Liver (tissue), 3 donors: ENCODE measurements around the gene HCLS1.

Experiments used
- GABPA ChIP-seq, 2 donors: IDR thresholded peaks in 1 of 2; conservative IDR thresholded peaks in 1 of 2; 2 replicates each; pipeline ENCODE4 v1.6.1; 2016; ENCODE audit warnings: antibody characterized with exemption in 2 of 2, mild to moderate bottlenecking in 1 of 2, moderate library complexity in 1 of 2
- JUND ChIP-seq, 2 donors: IDR thresholded peaks; 2 replicates each; pipeline ENCODE4 v1.6.1; 2016; ENCODE audit warnings: antibody characterized with exemption in 2 of 2
- RAD21 ChIP-seq, 2 donors: IDR thresholded peaks; 2 replicates each; pipeline ENCODE4 v1.6.1; 2016; ENCODE audit warnings: antibody characterized with exemption in 2 of 2, mild to moderate bottlenecking in 2 of 2
- TAF1 ChIP-seq: conservative IDR thresholded peaks from 2 replicates; pipeline ENCODE4 v1.6.1; 2016; ENCODE audit warnings: antibody characterized with exemption, mild to moderate bottlenecking
- TF ChIP-seq, protein P1 (sequence below): fragments of 150-350 bp; IDR thresholded peaks from 2 replicates; pipeline ENCODE4 v1.5.1; 2017; ENCODE audit warnings: improper control_type of control experiment, low read depth, low read length; ENCODE audit not compliant: missing input control
- TF ChIP-seq, protein P2 (sequence below): IDR thresholded peaks from 2 replicates; pipeline ENCODE4 v1.6.1; 2016; ENCODE audit warnings: antibody characterized with exemption, mild to moderate bottlenecking
- TF ChIP-seq, protein P3 (sequence below): IDR thresholded peaks from 2 replicates; pipeline ENCODE4 v1.6.1; 2016; ENCODE audit warnings: antibody characterized with exemption
- donor health status: healthy.
- donor health status: healthy.

DNA sequence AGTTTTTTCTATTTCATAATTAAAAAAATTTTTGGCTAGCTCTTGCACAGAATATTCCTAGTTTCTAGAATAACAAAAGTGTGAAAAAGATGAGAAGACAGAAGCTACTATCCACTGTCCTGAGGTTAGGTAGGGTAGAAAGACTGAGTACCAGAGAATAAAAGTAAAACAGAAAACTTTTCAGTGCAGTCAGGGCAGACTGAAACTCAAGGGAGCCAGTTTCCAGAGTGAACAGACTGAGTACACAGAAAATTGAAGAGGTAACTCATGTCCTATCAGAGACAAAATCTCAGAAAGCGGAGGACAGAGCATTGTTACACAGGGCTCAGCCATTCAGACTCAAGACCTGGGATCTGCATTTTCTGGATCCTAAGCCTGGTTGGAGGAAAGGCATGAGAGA, 76.3 kb downstream of the HCLS1 start:
- TF ChIP-seq, protein P1, sequence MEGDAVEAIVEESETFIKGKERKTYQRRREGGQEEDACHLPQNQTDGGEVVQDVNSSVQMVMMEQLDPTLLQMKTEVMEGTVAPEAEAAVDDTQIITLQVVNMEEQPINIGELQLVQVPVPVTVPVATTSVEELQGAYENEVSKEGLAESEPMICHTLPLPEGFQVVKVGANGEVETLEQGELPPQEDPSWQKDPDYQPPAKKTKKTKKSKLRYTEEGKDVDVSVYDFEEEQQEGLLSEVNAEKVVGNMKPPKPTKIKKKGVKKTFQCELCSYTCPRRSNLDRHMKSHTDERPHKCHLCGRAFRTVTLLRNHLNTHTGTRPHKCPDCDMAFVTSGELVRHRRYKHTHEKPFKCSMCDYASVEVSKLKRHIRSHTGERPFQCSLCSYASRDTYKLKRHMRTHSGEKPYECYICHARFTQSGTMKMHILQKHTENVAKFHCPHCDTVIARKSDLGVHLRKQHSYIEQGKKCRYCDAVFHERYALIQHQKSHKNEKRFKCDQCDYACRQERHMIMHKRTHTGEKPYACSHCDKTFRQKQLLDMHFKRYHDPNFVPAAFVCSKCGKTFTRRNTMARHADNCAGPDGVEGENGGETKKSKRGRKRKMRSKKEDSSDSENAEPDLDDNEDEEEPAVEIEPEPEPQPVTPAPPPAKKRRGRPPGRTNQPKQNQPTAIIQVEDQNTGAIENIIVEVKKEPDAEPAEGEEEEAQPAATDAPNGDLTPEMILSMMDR: no peak
- TF ChIP-seq, protein P2, sequence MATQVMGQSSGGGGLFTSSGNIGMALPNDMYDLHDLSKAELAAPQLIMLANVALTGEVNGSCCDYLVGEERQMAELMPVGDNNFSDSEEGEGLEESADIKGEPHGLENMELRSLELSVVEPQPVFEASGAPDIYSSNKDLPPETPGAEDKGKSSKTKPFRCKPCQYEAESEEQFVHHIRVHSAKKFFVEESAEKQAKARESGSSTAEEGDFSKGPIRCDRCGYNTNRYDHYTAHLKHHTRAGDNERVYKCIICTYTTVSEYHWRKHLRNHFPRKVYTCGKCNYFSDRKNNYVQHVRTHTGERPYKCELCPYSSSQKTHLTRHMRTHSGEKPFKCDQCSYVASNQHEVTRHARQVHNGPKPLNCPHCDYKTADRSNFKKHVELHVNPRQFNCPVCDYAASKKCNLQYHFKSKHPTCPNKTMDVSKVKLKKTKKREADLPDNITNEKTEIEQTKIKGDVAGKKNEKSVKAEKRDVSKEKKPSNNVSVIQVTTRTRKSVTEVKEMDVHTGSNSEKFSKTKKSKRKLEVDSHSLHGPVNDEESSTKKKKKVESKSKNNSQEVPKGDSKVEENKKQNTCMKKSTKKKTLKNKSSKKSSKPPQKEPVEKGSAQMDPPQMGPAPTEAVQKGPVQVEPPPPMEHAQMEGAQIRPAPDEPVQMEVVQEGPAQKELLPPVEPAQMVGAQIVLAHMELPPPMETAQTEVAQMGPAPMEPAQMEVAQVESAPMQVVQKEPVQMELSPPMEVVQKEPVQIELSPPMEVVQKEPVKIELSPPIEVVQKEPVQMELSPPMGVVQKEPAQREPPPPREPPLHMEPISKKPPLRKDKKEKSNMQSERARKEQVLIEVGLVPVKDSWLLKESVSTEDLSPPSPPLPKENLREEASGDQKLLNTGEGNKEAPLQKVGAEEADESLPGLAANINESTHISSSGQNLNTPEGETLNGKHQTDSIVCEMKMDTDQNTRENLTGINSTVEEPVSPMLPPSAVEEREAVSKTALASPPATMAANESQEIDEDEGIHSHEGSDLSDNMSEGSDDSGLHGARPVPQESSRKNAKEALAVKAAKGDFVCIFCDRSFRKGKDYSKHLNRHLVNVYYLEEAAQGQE: no peak
- TF ChIP-seq RAD21 (IDR thresholded peaks at IDR 0.05) (no peak), GABPA (IDR thresholded peaks at IDR 0.05 in 1 of 2, conservative IDR thresholded peaks at IDR 0.05 in 1 of 2) (no peak), TAF1 (no peak), JUND (IDR thresholded peaks at IDR 0.05) (no peak)
- TF ChIP-seq, protein P3, sequence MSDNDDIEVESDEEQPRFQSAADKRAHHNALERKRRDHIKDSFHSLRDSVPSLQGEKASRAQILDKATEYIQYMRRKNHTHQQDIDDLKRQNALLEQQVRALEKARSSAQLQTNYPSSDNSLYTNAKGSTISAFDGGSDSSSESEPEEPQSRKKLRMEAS: no peak
